Osteoblast (primary cell): Measurements from ENCODE around the gene R3HDM2. TPM values are rescaled to one million over a fixed set of nuclear protein-coding genes. Genes with fewer than 3 reads are reported as not detected.

Source experiments
- DNase-seq: peaks from one replicate; pipeline ENCODE4 v3.0.0; 2011; ENCODE audit warnings: low spot score, mixed read lengths; ENCODE audit not compliant: insufficient read length; ENCODE audit errors: missing footprints
- H2AFZ ChIP-seq: 2 replicates; pipeline ENCODE4 v1.6.0; 2011; ENCODE audit warnings: mild to moderate bottlenecking, low read length
- H3K27ac ChIP-seq: 2 replicates; pipeline ENCODE4 v1.5.1; 2011; ENCODE audit warnings: mild to moderate bottlenecking, low read depth, low read length, moderate library complexity
- H3K27me3 ChIP-seq: 2 replicates; pipeline ENCODE4 v1.6.0; 2012; ENCODE audit warnings: mild to moderate bottlenecking, control low read depth, inconsistent platforms, low read length, moderate library complexity; ENCODE audit not compliant: insufficient read depth
- H3K36me3 ChIP-seq: 2 replicates; pipeline ENCODE4 v1.5.1; 2011; ENCODE audit warnings: mild to moderate bottlenecking, low read length, control low read depth, moderate library complexity; ENCODE audit not compliant: insufficient read depth
- H3K4me1 ChIP-seq: 2 replicates; pipeline ENCODE4 v1.5.1; 2011; ENCODE audit warnings: mild to moderate bottlenecking, low read length, control low read depth, moderate library complexity; ENCODE audit not compliant: insufficient read depth
- H3K4me2 ChIP-seq: 2 replicates; pipeline ENCODE4 v1.6.0; 2011; ENCODE audit warnings: mild to moderate bottlenecking, low read length; ENCODE audit not compliant: insufficient read depth
- H3K4me3 ChIP-seq: fragments of 200-600 bp; sonication (generic); 3 replicates; pipeline ENCODE4 v1.5.1; 2012; ENCODE audit warnings: mild to moderate bottlenecking, low read length, inconsistent platforms; ENCODE audit not compliant: insufficient read depth
- H3K79me2 ChIP-seq: 2 replicates; pipeline ENCODE4 v1.6.0; 2012; ENCODE audit warnings: mild to moderate bottlenecking, low read length, control low read depth, inconsistent platforms; ENCODE audit not compliant: insufficient read depth
- H3K9me3 ChIP-seq: 2 replicates; pipeline ENCODE4 v1.5.1; 2011; ENCODE audit warnings: low read depth, low read length, control low read depth
- H4K20me1 ChIP-seq: 2 replicates; pipeline ENCODE4 v1.6.0; 2012; ENCODE audit warnings: mild to moderate bottlenecking, low read length, control low read depth; ENCODE audit not compliant: insufficient read depth
- CTCF ChIP-seq: IDR thresholded peaks from 2 replicates; pipeline ENCODE4 v1.5.1; 2011; ENCODE audit warnings: mild to moderate bottlenecking, low read depth, low read length, moderate library complexity; ENCODE audit errors: extremely low read depth
- total RNA-seq: library from RNA; depleted of rRNA; stranded (reverse); fragments of >200 nt; gene quantifications from 2 replicates; pipeline ENCODE4 v1.2.3, GENCODE V29; 2012

The R3HDM2 gene
- 23.2 and 25.0 TPM in 2 replicates for total RNA-seq

DNA sequence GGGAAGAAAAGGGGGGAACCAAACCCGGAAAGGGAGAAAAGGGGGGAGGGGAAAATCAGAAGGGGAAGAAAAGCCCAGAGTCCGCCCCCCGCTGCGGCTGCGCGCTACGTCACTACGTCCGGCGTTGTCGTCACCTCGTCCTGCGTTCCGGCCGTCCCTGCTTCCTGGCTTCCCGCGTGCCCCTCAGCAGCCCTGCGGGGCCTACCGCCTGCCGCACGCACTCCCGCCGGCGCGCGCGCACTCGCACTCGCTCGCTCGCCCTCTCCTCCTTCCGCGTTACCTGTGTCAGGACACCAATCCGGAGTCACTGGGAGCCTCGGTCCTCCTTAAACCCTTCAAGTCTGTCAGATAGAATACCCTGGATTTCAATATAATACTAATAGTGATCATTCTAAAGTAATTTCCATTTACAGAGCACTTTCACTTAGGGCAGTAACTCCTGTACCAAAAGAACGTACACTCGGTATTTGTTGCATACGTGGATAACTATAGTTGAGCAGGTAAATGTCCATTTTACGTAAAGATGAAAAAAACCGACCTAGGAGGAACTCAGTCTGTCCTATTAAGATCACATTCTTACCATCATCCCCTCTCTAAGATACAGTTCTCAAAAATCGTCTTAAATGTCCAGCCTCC lies at the start of gene R3HDM2:
TSS of gene R3HDM2 (minus strand) at position 113 of the 636 bp plus-strand sequence. CDS start 120,615 bp downstream, outside the sequence.
- Histone ChIP-seq H3K36me3 (no peaks in the 10 kb centered on the region), H3K4me3 (peak within 1 kb of the TSS; percentile 77), H2AFZ (peak within 1 kb of the TSS; percentile 92), H3K4me1 (peaks cover 12% of the 10 kb centered on the region), H3K27me3 (no peaks in the 10 kb centered on the region), H3K9me3 (no peaks in the 10 kb centered on the region), H4K20me1 (no peaks in the 10 kb centered on the region), H3K79me2 (peaks cover 41% of the 10 kb centered on the region), H3K4me2 (peak within 1 kb of the TSS; percentile 81), H3K27ac (peak within 1 kb of the TSS; percentile 89)
- no peak for TF ChIP-seq CTCF
- peak; percentile 100 for DNase-seq

DNA sequence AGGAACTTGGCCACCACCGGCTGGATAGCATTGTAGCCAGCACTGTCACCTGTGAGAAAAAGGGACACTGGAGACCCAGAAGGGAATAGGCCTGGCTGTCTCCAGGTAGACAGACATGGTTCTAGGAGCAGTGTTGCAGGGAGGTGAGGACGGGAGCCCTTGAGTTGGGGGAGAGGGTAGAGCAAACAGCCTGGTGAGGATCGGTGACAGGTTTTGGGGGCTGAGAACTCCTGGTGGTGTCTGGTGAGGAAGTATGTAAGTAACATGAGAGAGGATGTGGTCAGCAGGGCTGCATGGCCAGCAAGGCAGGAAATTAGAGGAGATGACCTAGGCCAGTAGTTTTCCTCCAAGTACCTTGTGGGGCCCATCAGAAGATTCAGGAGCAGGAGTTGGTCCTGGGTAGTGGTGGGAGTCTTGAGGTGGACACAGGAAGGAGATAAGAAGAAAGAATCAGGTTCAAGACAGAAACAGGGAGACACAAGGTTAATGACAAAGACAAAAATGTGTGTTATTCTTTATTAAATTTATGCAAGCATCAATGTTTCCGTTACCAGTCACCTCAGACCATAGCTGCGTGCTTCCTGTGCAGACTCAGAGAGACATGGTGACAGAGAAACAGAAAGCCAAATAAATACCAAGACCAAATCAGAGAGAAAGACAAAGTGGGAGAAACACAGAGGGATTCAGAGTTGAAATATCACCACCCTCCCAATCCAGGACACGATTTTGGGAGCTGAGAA lies 48.7 kb upstream of the R3HDM2 start, which contains the start of gene ARHGAP9:
TSS of gene ARHGAP9 (minus strand) at position 491 of the 740 bp plus-strand sequence. CDS start at position 31, 460 bp downstream.
- Histone ChIP-seq H3K27ac (no peak within 1 kb of the TSS), H4K20me1 (no peaks in the 10 kb centered on the region), H3K4me1 (no peaks in the 10 kb centered on the region), H3K4me2 (no peak within 1 kb of the TSS), H3K4me3 (no peak within 1 kb of the TSS), H3K36me3 (no peaks in the 10 kb centered on the region), H3K27me3 (peaks cover 63% of the 10 kb centered on the region), H3K79me2 (no peaks in the 10 kb centered on the region), H2AFZ (no peak within 1 kb of the TSS), H3K9me3 (no peaks in the 10 kb centered on the region)
- peak; percentile 74 for DNase-seq
- TF ChIP-seq CTCF, result no peak

DNA sequence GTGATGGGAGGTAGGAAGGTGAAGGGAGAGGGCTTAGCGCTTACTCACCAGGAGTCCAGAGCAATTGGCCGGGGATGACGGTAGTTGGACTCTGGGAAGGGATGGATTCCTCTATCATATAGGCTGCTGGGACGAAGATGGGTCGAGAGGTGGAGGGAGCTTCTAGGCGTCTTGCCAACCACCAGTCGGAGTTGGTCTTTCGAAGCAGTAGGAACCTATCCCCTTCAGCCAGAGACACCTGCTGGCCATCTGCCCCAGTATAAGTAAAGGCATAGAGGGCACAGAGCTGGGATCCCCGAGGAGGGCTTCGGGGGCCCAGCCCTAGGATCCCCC lies 48.2 kb upstream of the R3HDM2 start:
- Histone ChIP-seq H3K4me3 (no peak overlapping the region), H2AFZ (no peak overlapping the region), H3K27ac (no peak overlapping the region), H3K79me2 (no peaks in the 10 kb centered on the region), H3K4me1 (no peaks in the 10 kb centered on the region), H3K27me3 (peaks cover 68% of the 10 kb centered on the region), H3K4me2 (no peak overlapping the region), H3K36me3 (no peaks in the 10 kb centered on the region), H3K9me3 (no peaks in the 10 kb centered on the region), H4K20me1 (no peaks in the 10 kb centered on the region)
- peak; percentile 59 for DNase-seq
- no peak for TF ChIP-seq CTCF
